Fibroblast of pulmonary artery (primary cell): ENCODE data around the gene PPARG.
"Not testable (repeated sequence)": the region's sequence is repeated elsewhere in the genome, so short reads cannot be mapped to it uniquely, and the experiment has no call there.

ENCODE experiments used
- DNase-seq: peaks from one replicate; pipeline ENCODE4 v3.0.0-alpha.2; 2010; ENCODE audit warnings: low read depth
- H3K4me3 ChIP-seq: replicated peaks from 2 replicates; pipeline ENCODE4 v1.5.1; 2011; ENCODE audit warnings: low read depth, mild to moderate bottlenecking, control low read depth, low read length, moderate library complexity
- CTCF ChIP-seq: IDR thresholded peaks from 2 replicates; pipeline ENCODE4 v1.5.1; 2011; ENCODE audit warnings: mild to moderate bottlenecking, control low read depth, low read length, inconsistent platforms; ENCODE audit errors: missing control alignments

PPARG gene

GRCh38 chr3:12252889-12253288, 36.0 kb upstream of the PPARG start:
- no peak for TF ChIP-seq CTCF
- no peak for DNase-seq
- no peak overlapping the region for H3K4me3 ChIP-seq

GRCh38 chr3:12253516-12254343, 35.1 kb upstream of the PPARG start:
- peak; percentile 42 for DNase-seq
- no peak overlapping the region for H3K4me3 ChIP-seq
- no peak for TF ChIP-seq CTCF

- no peak for DNase-seq
- no peak overlapping the region for H3K4me3 ChIP-seq
- TF ChIP-seq CTCF, result no peak
Measured at GRCh38 chr3:12255393-12255792, 33.5 kb upstream of the PPARG start.

GRCh38 chr3:12258911-12259310, 30.0 kb upstream of the PPARG start:
- DNase-seq, result no peak
- no peak for TF ChIP-seq CTCF

GRCh38 chr3:12262173-12262572, 26.7 kb upstream of the PPARG start:
- not testable (repeated sequence) for DNase-seq, H3K4me3 ChIP-seq

More at GRCh38 chr3:12258911-12259310, 30.0 kb upstream of the PPARG start:
- H3K4me3 ChIP-seq, result no peak overlapping the region

GRCh38 chr3:12265508-12265907, 23.4 kb upstream of the PPARG start:
- H3K4me3 ChIP-seq, result no peak overlapping the region
- no peak for DNase-seq
- no peak for TF ChIP-seq CTCF

- no peak for TF ChIP-seq CTCF
- DNase-seq, result no peak
- no peak overlapping the region for H3K4me3 ChIP-seq
Measured at GRCh38 chr3:12266038-12266437, 22.8 kb upstream of the PPARG start.
